ENCODE data around the gene SAV1.

GRCh38 chr14:50606468-50606867, 61.6 kb downstream of the SAV1 start:
- TF ChIP-seq CTCF (IDR thresholded peaks at IDR 0.05), result no peak
- TF ChIP-seq POLR2AphosphoS5 (IDR thresholded peaks at IDR 0.05; ENCODE audit: insufficient read depth in 1 of 2, low read depth in 1 of 2), result no peak
- TF ChIP-seq POLR2A (IDR thresholded peaks at IDR 0.05), result no peak

Data from vagina (tissue), 2 donors.